Colonic mucosa (tissue), 4 donors: ENCODE results near the gene MAP3K5. TPM values are rescaled to one million over a fixed set of nuclear protein-coding genes. Genes with fewer than 3 reads are reported as not detected.

ENCODE experiments used
- DNase-seq: peaks from one replicate; pipeline ENCODE4 v3.0.0-alpha.2; 2020
- H3K27ac ChIP-seq: fragments of 200-600 bp; one replicate; pipeline ENCODE4 v1.8.0; 2021
- H3K27me3 ChIP-seq: fragments of 200-600 bp; one replicate; pipeline ENCODE4 v1.8.0; 2021
- H3K36me3 ChIP-seq: fragments of 200-600 bp; one replicate; pipeline ENCODE4 v1.8.0; 2021
- H3K4me1 ChIP-seq: fragments of 200-600 bp; one replicate; pipeline ENCODE4 v1.8.0; 2021; ENCODE audit warnings: mild to moderate bottlenecking
- H3K4me3 ChIP-seq: fragments of 200-600 bp; one replicate; pipeline ENCODE4 v1.8.0; 2021
- H3K9ac ChIP-seq, 2 donors: one replicate each; pipeline ENCODE4 v1.7.0; 2013; ENCODE audit warnings: control low read depth in 2 of 2, low read depth in 2 of 2, low read length in 2 of 2
- H3K9me3 ChIP-seq: fragments of 200-600 bp; one replicate; pipeline ENCODE4 v1.8.0; 2021
- CTCF ChIP-seq: fragments of 200-600 bp; IDR thresholded peaks from one replicate; pipeline ENCODE4 v1.8.0; 2022; ENCODE audit warnings: antibody characterized with exemption, mild to moderate bottlenecking
- intact Hi-C: fragments of 100-400 bp; cut with DNase I; formaldehyde crosslinking; loops from one replicate; pipeline ENCODE4 v1.14.1; 2022
- total RNA-seq, 2 donors: library from RNA; stranded (reverse); fragmentation: NEBNext Ultra II Directional in 1 of 2; extraction: Animal tissue kit (Norgen Biotek cat#: 25700) in 1 of 2; gene quantifications; one replicate each; pipeline ENCODE4 v1.2.1, GENCODE V29; 2021
- donor health status: healthy.
- donor health status: DM: no; HTN: no; CAD: no.
- donor health status: DM: no; HTN: no; CAD: no.

Gene MAP3K5
- total RNA-seq, 2 donors from 2014 or later, result 15.3 to 17.1 TPM

GRCh38 chr6:136812174-136812573 is 19.9 kb upstream of the MAP3K5 start:
- no peak for DNase-seq
- H3K36me3 ChIP-seq, result no peaks in the 10 kb centered on the region
- H3K27me3 ChIP-seq, result no peaks in the 10 kb centered on the region
- intact Hi-C loops, result no loop called here
- H3K4me1 ChIP-seq, result no peaks in the 10 kb centered on the region
- no peak overlapping the region for H3K27ac ChIP-seq
- no peaks in the 10 kb centered on the region for H3K9me3 ChIP-seq
- TF ChIP-seq CTCF, result no peak
- H3K4me3 ChIP-seq, result no peak overlapping the region
- no peak overlapping the region for H3K9ac ChIP-seq

GRCh38 chr6:136811272-136811671 is 19.0 kb upstream of the MAP3K5 start:
- intact Hi-C loops, result no loop called here
- no peak for DNase-seq
- Histone ChIP-seq H3K27ac (no peak overlapping the region), H3K9me3 (no peaks in the 10 kb centered on the region), H3K9ac (no peak overlapping the region), H3K4me3 (no peak overlapping the region), H3K4me1 (no peaks in the 10 kb centered on the region), H3K27me3 (no peaks in the 10 kb centered on the region), H3K36me3 (no peaks in the 10 kb centered on the region)
- no peak for TF ChIP-seq CTCF

- H3K4me1 ChIP-seq, result no peaks in the 10 kb centered on the region
- H3K4me3 ChIP-seq, result no peak overlapping the region
- TF ChIP-seq CTCF, result no peak
- H3K27ac ChIP-seq, result no peak overlapping the region
- no peaks in the 10 kb centered on the region for H3K9me3 ChIP-seq
- H3K9ac ChIP-seq, result no peak overlapping the region
- no peak for DNase-seq
- intact Hi-C loops, result no loop called here
- H3K27me3 ChIP-seq, result no peaks in the 10 kb centered on the region
- H3K36me3 ChIP-seq, result no peaks in the 10 kb centered on the region
These were observed 17.0 kb upstream of the MAP3K5 start for GRCh38 chr6:136809091-136809860.

GRCh38 chr6:136803608-136804007 is 11.3 kb upstream of the MAP3K5 start:
- no peak for DNase-seq
- Histone ChIP-seq H3K27ac (no peak overlapping the region), H3K9ac (no peak overlapping the region), H3K36me3 (no peaks in the 10 kb centered on the region), H3K27me3 (no peaks in the 10 kb centered on the region), H3K4me3 (no peak overlapping the region), H3K4me1 (no peaks in the 10 kb centered on the region), H3K9me3 (no peaks in the 10 kb centered on the region)
- no peak for TF ChIP-seq CTCF
- intact Hi-C loops, result no loop called here

- Histone ChIP-seq H3K36me3 (no peaks in the 10 kb centered on the region), H3K27me3 (no peaks in the 10 kb centered on the region), H3K9me3 (no peaks in the 10 kb centered on the region), H3K4me3 (no peak overlapping the region), H3K4me1 (no peaks in the 10 kb centered on the region), H3K9ac (no peak overlapping the region), H3K27ac (no peak overlapping the region)
- DNase-seq, result no peak
- intact Hi-C loops, result no loop called here
- TF ChIP-seq CTCF, result no peak
These were observed 9.3 kb upstream of the MAP3K5 start for GRCh38 chr6:136801581-136801980.
